ENCODE data around the gene SIK2. TPM values are rescaled to one million over a fixed set of nuclear protein-coding genes. Genes with fewer than 3 reads are reported as not detected.
"Not testable (repeated sequence)": the region's sequence is repeated elsewhere in the genome, so short reads cannot be mapped to it uniquely, and the experiment has no call there.

SIK2 gene
- polyA plus RNA-seq, 6 donors from 2014 or later = 0.09 to 1.0 (median 0.31) TPM

- no peak overlapping the region for H3K4me3 Mint-ChIP-seq
- H3K36me3 Mint-ChIP-seq = peaks cover 16 to 25% of the 10 kb centered on the region in 2 donors
- ATAC-seq (ENCODE audit: low read depth in 2 of 2) (no peak), DNase-seq (no peak)
- peaks cover 16 to 48% (median 41%) of the 10 kb centered on the region in 3 donors for H3K4me1 Mint-ChIP-seq
- H3K9me3 Mint-ChIP-seq = no peaks in the 10 kb centered on the region
- H3K27ac Mint-ChIP-seq = peak overlapping the region in 2 of 6 donors; percentile 19 to 21
- no peaks in the 10 kb centered on the region for H3K27me3 Mint-ChIP-seq
Measured at GRCh38 chr11:111762526-111762925, 160.3 kb downstream of the SIK2 start.

- no peaks in the 10 kb centered on the region for H3K9me3 Mint-ChIP-seq
- ATAC-seq (ENCODE audit: low read depth in 2 of 2) = no peak
- peaks cover 11 to 19% of the 10 kb centered on the region in 2 donors for H3K36me3 Mint-ChIP-seq
- no peak for DNase-seq
- H3K4me3 Mint-ChIP-seq = peak overlapping the region in 1 of 8 donors; percentile 92
- H3K4me1 Mint-ChIP-seq = peaks cover 16 to 48% (median 41%) of the 10 kb centered on the region in 3 donors
- H3K27ac Mint-ChIP-seq = peak overlapping the region in 1 of 6 donors; percentile 23
- no peaks in the 10 kb centered on the region for H3K27me3 Mint-ChIP-seq
Measured at GRCh38 chr11:111762981-111763643, 160.9 kb downstream of the SIK2 start.

- ATAC-seq (ENCODE audit: low read depth in 2 of 2) (no peak), DNase-seq (no peak)
- H3K27ac Mint-ChIP-seq = peak overlapping the region in 1 of 6 donors; percentile 91
- no peaks in the 10 kb centered on the region for H3K9me3 Mint-ChIP-seq
- H3K27me3 Mint-ChIP-seq = no peaks in the 10 kb centered on the region
- H3K4me1 Mint-ChIP-seq = peaks cover 16 to 48% (median 41%) of the 10 kb centered on the region in 3 donors
- H3K4me3 Mint-ChIP-seq = peak overlapping the region in 6 of 8 donors; percentile 32 to 99 (median 90)
- peaks cover 3 to 17% of the 10 kb centered on the region in 2 donors for H3K36me3 Mint-ChIP-seq
Measured at GRCh38 chr11:111764621-111765020, 162.4 kb downstream of the SIK2 start.

- H3K4me1 Mint-ChIP-seq = peaks cover 16 to 48% (median 41%) of the 10 kb centered on the region in 3 donors
- peak overlapping the region; percentile 87 to 100 (median 99) for H3K4me3 Mint-ChIP-seq
Measured at GRCh38 chr11:111765320-111765983, 163.2 kb downstream of the SIK2 start.

GRCh38 chr11:111765984-111766833 is 164.0 kb downstream of the SIK2 start, which contains the start of gene PPP2R1B:
Gene PPP2R1B (minus strand): TSS chr11:111766389. CDS start chr11:111766361, 28 bp downstream.
- H3K27me3 Mint-ChIP-seq = no peaks in the 10 kb centered on the region
- no peaks in the 10 kb centered on the region for H3K9me3 Mint-ChIP-seq
- ATAC-seq (ENCODE audit: low read depth in 2 of 2) (peak; percentile 95 to 96), DNase-seq (peak; percentile 72)
- peak within 1 kb of the TSS; percentile 87 to 100 (median 99) for H3K4me3 Mint-ChIP-seq
- H3K36me3 Mint-ChIP-seq = peaks cover 0 to 17% of the 10 kb centered on the region in 2 donors
- H3K27ac Mint-ChIP-seq = peak within 1 kb of the TSS; percentile 91 to 99 (median 98)
- peaks cover 16 to 48% (median 41%) of the 10 kb centered on the region in 3 donors for H3K4me1 Mint-ChIP-seq

More at GRCh38 chr11:111765320-111765983, 163.2 kb downstream of the SIK2 start:
- Mint-ChIP-seq H3K27me3 (no peaks in the 10 kb centered on the region), H3K27ac (peak overlapping the region; percentile 76 to 98 (median 94)), H3K9me3 (no peaks in the 10 kb centered on the region), H3K36me3 (peaks cover 0 to 17% of the 10 kb centered on the region in 2 donors)
- ATAC-seq (ENCODE audit: low read depth in 2 of 2) = peak in 1 of 2 donors; percentile 38
- DNase-seq = no peak

GRCh38 chr11:111766834-111767142 is 164.5 kb downstream of the SIK2 start:
- Mint-ChIP-seq H3K4me1 (peaks cover 16 to 47% (median 41%) of the 10 kb centered on the region in 3 donors), H3K9me3 (no peaks in the 10 kb centered on the region), H3K36me3 (peaks cover 0 to 17% of the 10 kb centered on the region in 2 donors), H3K4me3 (peak overlapping the region; percentile 87 to 100 (median 99)), H3K27ac (peak overlapping the region; percentile 91 to 99 (median 98)), H3K27me3 (no peaks in the 10 kb centered on the region)
- no peak for DNase-seq
- ATAC-seq (ENCODE audit: low read depth in 2 of 2) = no peak

- Mint-ChIP-seq H3K9me3 (no peaks in the 10 kb centered on the region), H3K4me1 (peaks cover 11 to 18% (median 13%) of the 10 kb centered on the region in 3 donors), H3K27me3 (no peaks in the 10 kb centered on the region), H3K36me3 (no peaks in the 10 kb centered on the region), H3K4me3 (peak overlapping the region in 1 of 8 donors; percentile 67), H3K27ac (peak overlapping the region in 2 of 6 donors; percentile 53 to 82)
- DNase-seq = no peak
- ATAC-seq (ENCODE audit: low read depth in 2 of 2) = no peak
Measured at GRCh38 chr11:111770581-111771134, 168.4 kb downstream of the SIK2 start.

- not testable (repeated sequence) for H3K36me3 Mint-ChIP-seq; H3K9me3 Mint-ChIP-seq; H3K27ac Mint-ChIP-seq; ATAC-seq (ENCODE audit: low read depth in 2 of 2); H3K27me3 Mint-ChIP-seq; DNase-seq
- H3K4me3 Mint-ChIP-seq = peak overlapping the region in 1 of 8 donors; percentile 67
- H3K4me1 Mint-ChIP-seq = peaks cover 16 to 20% (median 17%) of the 10 kb centered on the region in 3 donors
Measured at GRCh38 chr11:111771205-111771604, 169.0 kb downstream of the SIK2 start.

GRCh38 chr11:111772535-111772934 is 170.3 kb downstream of the SIK2 start:
- H3K36me3 Mint-ChIP-seq = no peaks in the 10 kb centered on the region
- no peaks in the 10 kb centered on the region for H3K27me3 Mint-ChIP-seq
- peaks cover 21 to 24% (median 23%) of the 10 kb centered on the region in 3 donors for H3K4me1 Mint-ChIP-seq
- H3K27ac Mint-ChIP-seq = no peak overlapping the region
- no peaks in the 10 kb centered on the region for H3K9me3 Mint-ChIP-seq
- no peak overlapping the region for H3K4me3 Mint-ChIP-seq
- DNase-seq = no peak
- ATAC-seq (ENCODE audit: low read depth in 2 of 2) = no peak

- Mint-ChIP-seq H3K27me3 (no peaks in the 10 kb centered on the region), H3K4me3 (peak overlapping the region in 1 of 8 donors; percentile 26), H3K27ac (peak overlapping the region in 5 of 6 donors; percentile 16 to 90 (median 56)), H3K36me3 (no peaks in the 10 kb centered on the region), H3K9me3 (no peaks in the 10 kb centered on the region), H3K4me1 (peaks cover 22 to 24% (median 23%) of the 10 kb centered on the region in 3 donors)
- ATAC-seq (ENCODE audit: low read depth in 2 of 2) (no peak), DNase-seq (no peak)
Measured at GRCh38 chr11:111774955-111775710, 172.9 kb downstream of the SIK2 start.

GRCh38 chr11:111776398-111777093 is 174.3 kb downstream of the SIK2 start:
- Mint-ChIP-seq H3K9me3 (no peaks in the 10 kb centered on the region), H3K27ac (peak overlapping the region; percentile 81 to 97 (median 95)), H3K36me3 (no peaks in the 10 kb centered on the region), H3K4me3 (peak overlapping the region in 7 of 8 donors; percentile 63 to 81 (median 76)), H3K4me1 (peaks cover 22 to 24% (median 23%) of the 10 kb centered on the region in 3 donors), H3K27me3 (no peaks in the 10 kb centered on the region)
- DNase-seq = peak; percentile 77
- peak; percentile 96 to 98 for ATAC-seq (ENCODE audit: low read depth in 2 of 2)
